Measurements from ENCODE around the gene TESK1. TPM values are rescaled to one million over a fixed set of nuclear protein-coding genes. Genes with fewer than 3 reads are reported as not detected.
"Not testable (repeated sequence)": the region's sequence is repeated elsewhere in the genome, so short reads cannot be mapped to it uniquely, and the experiment has no call there.

TESK1 gene
- total and polyA plus RNA-seq, 2 donors: 6.8 to 52.9 TPM

DNA sequence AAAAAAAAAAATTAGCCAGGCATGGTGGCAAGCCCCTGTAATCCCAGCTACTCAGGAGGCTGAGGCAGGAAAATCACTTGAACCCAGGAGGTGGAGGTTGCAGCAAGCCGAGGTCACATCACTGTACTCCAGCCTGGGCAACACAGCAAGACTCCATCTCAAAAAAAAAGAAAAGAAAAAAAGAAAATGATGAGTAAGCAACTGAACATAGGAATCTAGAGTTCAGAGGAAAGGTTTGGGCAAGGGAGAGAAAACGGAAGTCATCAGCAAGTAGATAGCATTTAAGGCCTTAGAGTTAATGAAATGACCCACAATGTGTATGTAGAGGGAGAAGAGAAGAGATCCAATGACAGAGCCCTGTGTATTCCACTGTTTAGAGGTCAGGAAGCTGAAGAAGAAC, 8.2 kb upstream of the TESK1 start:
- DNase-seq (ENCODE audit: extremely low spot score); H3K4me3 ChIP-seq (ENCODE audit: low read depth, low read length); H3K4me1 ChIP-seq (ENCODE audit: insufficient read depth); H3K27ac ChIP-seq (ENCODE audit: low read depth); H3K36me3 ChIP-seq (ENCODE audit: insufficient read depth): not testable (repeated sequence)
- 94% methylated on average over 2 of the region's 2 CpGs for WGBS

- Histone ChIP-seq H3K27ac (ENCODE audit: low read depth) (no peak overlapping the region), H3K36me3 (ENCODE audit: insufficient read depth) (no peaks in the 10 kb centered on the region), H3K4me3 (ENCODE audit: low read depth, low read length) (no peak overlapping the region), H3K4me1 (ENCODE audit: insufficient read depth) (no peaks in the 10 kb centered on the region)
- no peak for DNase-seq (ENCODE audit: extremely low spot score)
- 92% methylated on average over 11 of the region's 11 CpGs for WGBS
Observed at GRCh38 chr9:35598866-35599590, 6.0 kb upstream of the TESK1 start.

DNA sequence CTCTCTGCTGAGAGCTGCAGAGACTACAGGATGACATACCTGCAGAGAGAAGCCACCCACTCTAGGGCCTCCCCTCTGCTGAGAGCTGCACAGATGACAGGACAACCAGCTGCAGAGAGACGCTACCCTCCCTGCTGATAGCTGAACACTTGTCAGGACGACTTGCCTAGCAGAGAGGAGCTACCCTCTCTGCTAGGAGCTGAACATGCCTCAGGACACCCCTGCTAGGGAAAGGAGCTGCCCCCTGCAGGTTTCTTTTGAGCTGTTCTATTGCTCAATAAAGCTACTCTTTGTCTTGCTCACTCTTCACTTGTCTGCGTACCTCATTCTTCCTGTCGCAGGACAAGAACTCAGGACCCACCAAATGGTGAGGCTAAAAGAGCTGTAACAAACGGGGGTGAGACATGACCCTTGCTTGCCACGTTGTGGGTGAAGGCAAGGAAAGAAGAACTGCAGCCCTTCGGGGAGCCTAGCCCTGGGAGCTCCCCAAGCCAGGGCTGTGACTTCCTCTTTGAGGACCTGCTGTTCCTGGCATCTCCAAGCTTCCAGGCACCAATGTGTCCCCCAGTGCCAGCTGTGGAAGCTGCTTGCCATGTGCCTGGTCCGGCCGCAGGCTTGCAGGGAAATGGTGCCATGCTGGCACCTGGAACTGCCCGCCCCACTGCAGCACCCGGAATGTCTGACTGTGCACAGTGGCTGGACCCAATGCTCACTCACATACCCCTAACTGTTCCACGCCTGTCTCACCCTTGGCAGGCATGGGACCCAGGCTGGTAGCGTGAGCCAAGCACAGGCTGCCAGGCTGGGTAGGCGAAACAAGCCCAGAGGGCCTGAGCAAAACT, 5.1 kb upstream of the TESK1 start:
- H3K27ac ChIP-seq (ENCODE audit: low read depth): no peak overlapping the region
- H3K4me1 ChIP-seq (ENCODE audit: insufficient read depth): no peaks in the 10 kb centered on the region
- DNase-seq (ENCODE audit: extremely low spot score): no peak
- no peak overlapping the region for H3K4me3 ChIP-seq (ENCODE audit: low read depth, low read length)
- WGBS: 84% methylated on average over 14 of the region's 14 CpGs
- H3K36me3 ChIP-seq (ENCODE audit: insufficient read depth): no peaks in the 10 kb centered on the region

DNA sequence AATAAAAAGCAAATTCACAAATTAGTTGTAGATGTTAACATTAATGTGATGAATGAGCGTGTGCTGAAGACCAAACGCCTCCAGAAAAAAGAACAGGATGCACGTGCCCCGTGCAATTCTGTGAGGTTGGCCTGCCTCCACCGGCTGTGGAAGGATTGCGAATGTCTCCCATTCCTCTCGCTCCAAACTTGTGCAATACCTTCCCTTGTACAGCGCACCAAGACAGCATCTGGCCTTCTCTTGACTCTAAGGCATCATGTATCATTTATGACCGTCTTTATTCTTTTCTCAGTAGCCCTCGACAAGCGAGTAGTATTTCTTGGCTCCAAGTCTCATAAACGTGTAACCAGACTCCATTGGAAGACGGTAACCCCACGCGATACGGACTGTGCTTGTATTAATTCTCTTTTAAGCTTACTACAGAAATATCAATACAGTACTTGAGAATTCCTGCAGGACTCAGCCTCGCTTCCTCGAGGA, 1.5 kb upstream of the TESK1 start:
- DNase-seq (ENCODE audit: extremely low spot score): no peak
- 1% methylated on average over 18 of the region's 18 CpGs for WGBS
- H3K36me3 ChIP-seq (ENCODE audit: insufficient read depth): peaks cover 4% of the 10 kb centered on the region
- H3K27ac ChIP-seq (ENCODE audit: low read depth): peak overlapping the region; percentile 61
- H3K4me3 ChIP-seq (ENCODE audit: low read depth, low read length): peak overlapping the region; percentile 22
- no peaks in the 10 kb centered on the region for H3K4me1 ChIP-seq (ENCODE audit: insufficient read depth)

DNA sequence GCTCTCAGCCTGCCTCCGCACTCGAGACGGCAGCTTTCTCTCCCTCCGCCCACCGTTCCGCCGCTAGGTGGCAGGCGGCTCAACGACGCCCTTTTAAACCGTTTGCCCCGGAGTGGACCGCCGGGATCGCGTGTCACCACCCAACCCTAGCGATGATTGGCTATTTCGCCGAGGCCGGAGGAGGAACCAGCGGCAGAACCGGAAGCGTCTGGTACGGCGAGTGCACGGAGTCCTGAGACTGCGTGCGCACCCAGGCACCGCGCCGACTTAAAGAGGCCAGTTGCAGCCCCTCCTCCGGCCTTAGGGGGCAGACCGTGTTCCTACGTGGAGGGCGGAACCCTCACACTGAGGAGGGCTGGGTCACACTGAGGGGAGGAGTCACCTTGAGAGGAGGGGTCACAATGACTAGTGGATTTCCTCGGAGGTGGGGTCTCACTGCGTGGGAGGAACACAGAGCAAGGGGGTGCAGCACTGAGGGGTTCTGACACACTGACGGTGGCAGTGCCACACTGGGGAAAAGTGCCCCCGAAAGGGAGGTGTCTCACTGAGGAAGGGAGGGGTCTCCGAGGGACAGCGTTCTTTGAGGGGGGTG, 980 bp upstream of the TESK1 start:
- under 1% methylated on average over 41 of the region's 41 CpGs for WGBS
- peak overlapping the region; percentile 96 for H3K4me3 ChIP-seq (ENCODE audit: low read depth, low read length)
- peak; percentile 98 for DNase-seq (ENCODE audit: extremely low spot score)
- H3K4me1 ChIP-seq (ENCODE audit: insufficient read depth): no peaks in the 10 kb centered on the region
- peaks cover 6% of the 10 kb centered on the region for H3K36me3 ChIP-seq (ENCODE audit: insufficient read depth)
- H3K27ac ChIP-seq (ENCODE audit: low read depth): peak overlapping the region; percentile 83

DNA sequence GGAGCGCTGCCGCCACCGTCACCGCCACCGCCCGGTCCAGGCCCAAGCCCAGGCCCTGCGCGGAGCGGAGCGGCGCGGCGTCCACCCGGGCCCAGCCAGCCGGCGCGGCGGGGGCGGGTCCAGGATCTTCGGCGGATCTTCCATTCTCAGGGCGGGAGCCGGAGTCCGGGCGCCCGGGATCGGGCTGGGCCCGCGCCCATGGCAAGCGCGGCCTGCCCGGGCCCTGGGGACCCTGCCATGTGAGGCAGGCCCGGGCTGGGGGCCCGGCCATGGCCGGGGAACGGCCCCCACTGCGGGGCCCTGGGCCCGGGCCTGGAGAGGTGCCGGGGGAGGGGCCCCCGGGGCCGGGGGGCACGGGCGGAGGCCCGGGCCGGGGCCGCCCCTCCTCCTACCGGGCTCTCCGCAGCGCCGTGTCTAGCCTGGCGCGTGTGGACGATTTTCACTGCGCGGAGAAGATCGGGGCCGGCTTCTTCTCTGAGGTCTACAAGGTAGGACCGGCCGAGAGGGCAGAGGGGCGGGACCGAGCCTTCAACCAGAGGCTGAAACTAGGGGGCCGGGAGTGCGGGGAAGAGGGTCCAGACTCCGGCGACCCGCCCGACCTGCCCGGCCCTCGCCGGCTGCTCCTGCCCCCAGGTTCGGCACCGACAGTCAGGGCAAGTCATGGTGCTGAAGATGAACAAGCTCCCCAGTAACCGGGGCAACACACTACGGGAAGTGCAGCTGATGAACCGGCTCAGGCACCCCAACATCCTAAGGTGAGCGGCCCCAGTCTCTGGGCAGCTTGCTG, 482 bp downstream of the TESK1 start:
- Histone ChIP-seq H3K27ac (ENCODE audit: low read depth) (peak overlapping the region; percentile 74), H3K4me3 (ENCODE audit: low read depth, low read length) (peak overlapping the region; percentile 96)
- WGBS: under 1% methylated on average over 76 of the region's 76 CpGs

GRCh38 chr9:35606138-35606504, 1.1 kb downstream of the TESK1 start:
- no peak for DNase-seq (ENCODE audit: extremely low spot score)
- WGBS: 8% methylated on average over 5 of the region's 5 CpGs
- H3K36me3 ChIP-seq (ENCODE audit: insufficient read depth): peaks cover 6% of the 10 kb centered on the region
- no peaks in the 10 kb centered on the region for H3K4me1 ChIP-seq (ENCODE audit: insufficient read depth)
- peak overlapping the region; percentile 96 for H3K4me3 ChIP-seq (ENCODE audit: low read depth, low read length)
- H3K27ac ChIP-seq (ENCODE audit: low read depth): no peak overlapping the region

More for the DNA sequence above, 482 bp downstream of the TESK1 start:
- peaks cover 6% of the 10 kb centered on the region for H3K36me3 ChIP-seq (ENCODE audit: insufficient read depth)
- H3K4me1 ChIP-seq (ENCODE audit: insufficient read depth): no peaks in the 10 kb centered on the region
- no peak for DNase-seq (ENCODE audit: extremely low spot score)

GRCh38 chr9:35606726-35607125, 1.7 kb downstream of the TESK1 start:
- H3K4me3 ChIP-seq (ENCODE audit: low read depth, low read length): no peak overlapping the region
- 89% methylated on average over 7 of the region's 7 CpGs for WGBS
- H3K27ac ChIP-seq (ENCODE audit: low read depth): no peak overlapping the region
- no peaks in the 10 kb centered on the region for H3K4me1 ChIP-seq (ENCODE audit: insufficient read depth)
- no peak for DNase-seq (ENCODE audit: extremely low spot score)
- H3K36me3 ChIP-seq (ENCODE audit: insufficient read depth): peaks cover 6% of the 10 kb centered on the region

GRCh38 chr9:35608221-35608620, 3.2 kb downstream of the TESK1 start:
- DNase-seq (ENCODE audit: extremely low spot score): no peak
- no peak overlapping the region for H3K4me3 ChIP-seq (ENCODE audit: low read depth, low read length)
- H3K27ac ChIP-seq (ENCODE audit: low read depth): no peak overlapping the region
- 86% methylated on average over 7 of the region's 7 CpGs for WGBS
- H3K4me1 ChIP-seq (ENCODE audit: insufficient read depth): no peaks in the 10 kb centered on the region
- H3K36me3 ChIP-seq (ENCODE audit: insufficient read depth): peaks cover 6% of the 10 kb centered on the region

DNA sequence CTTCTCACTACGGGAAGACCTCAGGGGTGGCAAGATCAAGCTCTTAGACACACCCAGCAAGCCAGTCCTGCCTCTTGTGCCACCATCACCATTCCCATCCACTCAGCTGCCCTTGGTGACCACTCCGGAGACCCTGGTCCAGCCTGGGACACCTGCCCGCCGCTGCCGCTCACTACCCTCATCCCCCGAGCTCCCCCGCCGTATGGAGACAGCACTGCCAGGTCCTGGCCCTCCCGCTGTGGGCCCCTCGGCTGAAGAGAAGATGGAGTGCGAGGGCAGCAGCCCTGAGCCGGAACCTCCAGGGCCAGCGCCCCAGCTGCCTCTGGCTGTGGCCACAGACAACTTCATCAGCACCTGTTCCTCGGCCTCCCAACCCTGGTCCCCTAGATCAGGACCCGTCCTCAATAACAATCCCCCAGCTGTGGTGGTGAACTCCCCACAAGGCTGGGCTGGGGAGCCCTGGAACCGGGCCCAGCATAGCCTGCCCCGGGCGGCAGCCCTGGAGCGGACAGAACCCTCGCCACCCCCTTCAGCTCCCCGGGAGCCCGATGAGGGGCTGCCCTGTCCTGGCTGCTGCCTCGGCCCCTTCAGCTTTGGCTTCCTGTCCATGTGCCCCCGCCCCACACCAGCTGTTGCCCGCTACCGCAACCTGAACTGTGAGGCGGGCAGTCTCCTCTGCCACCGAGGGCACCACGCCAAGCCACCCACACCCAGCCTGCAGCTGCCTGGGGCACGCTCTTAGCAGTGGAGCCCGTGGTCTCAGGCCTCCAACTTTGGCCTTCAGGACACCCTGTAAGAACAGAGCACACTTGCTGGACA, 4.1 kb downstream of the TESK1 start:
- DNase-seq (ENCODE audit: extremely low spot score): no peak

DNA sequence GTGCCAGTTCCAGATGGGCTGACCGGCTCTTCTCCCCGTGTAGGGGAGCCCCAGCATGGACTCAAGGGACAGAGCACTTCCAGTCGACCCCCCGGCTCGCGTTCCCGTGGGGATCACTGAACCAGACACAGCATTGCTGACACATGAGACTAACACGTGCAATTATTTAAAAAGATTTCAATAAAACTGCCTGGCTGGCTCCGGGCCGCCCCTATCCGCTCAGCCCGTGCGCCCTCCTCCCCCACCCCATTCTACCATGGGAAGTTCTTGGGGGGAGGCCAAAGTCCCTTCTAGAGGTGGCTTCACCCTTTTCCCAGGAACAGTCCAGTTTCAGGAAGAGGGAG, 4.7 kb downstream of the TESK1 start:
- Histone ChIP-seq H3K27ac (ENCODE audit: low read depth) (no peak overlapping the region), H3K36me3 (ENCODE audit: insufficient read depth) (peaks cover 6% of the 10 kb centered on the region), H3K4me1 (ENCODE audit: insufficient read depth) (no peaks in the 10 kb centered on the region), H3K4me3 (ENCODE audit: low read depth, low read length) (no peak overlapping the region)
- no peak for DNase-seq (ENCODE audit: extremely low spot score)
- WGBS: 73% methylated on average over 13 of the region's 13 CpGs

More for the DNA sequence above, 4.1 kb downstream of the TESK1 start:
- Histone ChIP-seq H3K4me1 (ENCODE audit: insufficient read depth) (no peaks in the 10 kb centered on the region), H3K4me3 (ENCODE audit: low read depth, low read length) (no peak overlapping the region), H3K36me3 (ENCODE audit: insufficient read depth) (peaks cover 6% of the 10 kb centered on the region), H3K27ac (ENCODE audit: low read depth) (no peak overlapping the region)
- WGBS: 88% methylated on average over 31 of the region's 31 CpGs

- H3K4me1 ChIP-seq (ENCODE audit: insufficient read depth): no peaks in the 10 kb centered on the region
- H3K36me3 ChIP-seq (ENCODE audit: insufficient read depth): peaks cover 6% of the 10 kb centered on the region
- no peak overlapping the region for H3K4me3 ChIP-seq (ENCODE audit: low read depth, low read length)
- WGBS: 17% methylated on average over 8 of the region's 8 CpGs
- H3K27ac ChIP-seq (ENCODE audit: low read depth): no peak overlapping the region
- DNase-seq (ENCODE audit: extremely low spot score): no peak
Observed at GRCh38 chr9:35611230-35611797, 6.3 kb downstream of the TESK1 start.

Measured in urinary bladder (tissue), 4 donors.